ENCODE data around the gene KNDC1.
"Not testable (repeated sequence)": the region's sequence is repeated elsewhere in the genome, so short reads cannot be mapped to it uniquely, and the experiment has no call there.

The KNDC1 gene

DNA sequence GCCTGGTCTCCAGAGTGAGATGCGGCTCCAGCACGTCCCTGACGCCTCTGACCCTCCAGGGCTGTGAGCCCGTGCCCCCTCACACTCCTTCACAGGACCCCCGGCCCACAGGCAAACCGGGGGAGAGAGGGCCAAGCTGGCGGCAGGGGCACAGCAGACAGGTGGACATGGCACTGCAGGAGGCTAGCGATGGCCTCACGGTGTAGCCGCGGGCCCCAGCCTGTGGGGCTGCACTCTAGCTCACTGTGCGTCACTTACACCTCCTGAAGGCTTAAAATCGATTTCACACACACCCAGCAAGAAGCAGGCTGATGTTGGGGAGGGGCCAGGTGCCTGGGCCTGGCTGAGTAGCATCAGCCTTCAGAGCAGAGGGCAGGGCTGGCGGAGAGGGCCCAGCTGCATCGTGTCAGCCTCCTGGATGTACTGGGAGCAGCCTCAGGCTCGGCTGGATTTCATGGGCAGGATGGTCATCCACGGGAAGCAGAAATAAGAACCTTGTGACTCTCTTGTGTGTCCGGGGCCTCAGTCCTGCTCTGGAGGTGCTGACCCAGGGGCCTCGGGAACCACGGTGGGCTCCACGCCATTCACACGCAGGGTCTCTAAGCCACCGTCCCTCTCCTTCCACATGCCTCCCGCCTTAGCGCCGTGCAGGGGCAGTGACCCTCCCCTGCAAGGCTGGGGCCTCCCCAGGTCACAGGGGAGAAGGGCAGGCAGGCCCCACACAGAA is 19.4 kb upstream of the KNDC1 start:
- no peak for DNase-seq (ENCODE audit: low read depth in 2 of 2)

- DNase-seq (ENCODE audit: low read depth in 2 of 2): no peak
Observed at GRCh38 chr10:133141144-133141957, 18.7 kb upstream of the KNDC1 start.

DNA sequence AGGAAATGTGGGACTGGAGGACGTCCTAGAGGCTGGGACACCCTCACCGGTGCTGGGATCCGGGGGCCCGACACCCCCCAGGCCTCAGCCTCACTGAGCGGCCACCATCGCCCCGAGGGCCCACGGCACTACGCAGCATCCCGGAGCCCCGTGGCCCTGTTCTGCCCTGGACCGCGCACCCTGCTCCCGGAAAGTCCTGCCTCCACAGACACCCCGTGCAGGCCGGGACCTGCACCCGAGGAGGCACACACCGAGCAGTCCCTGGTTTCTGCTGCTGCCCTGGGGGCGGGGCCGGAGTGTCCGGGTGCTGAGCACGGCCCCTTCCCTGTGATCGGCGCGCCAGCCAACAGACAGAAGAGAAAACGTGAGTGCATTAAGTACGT is 18.1 kb upstream of the KNDC1 start:
- DNase-seq (ENCODE audit: low read depth in 2 of 2): no peak

- DNase-seq (ENCODE audit: low read depth in 2 of 2): no peak
Observed at GRCh38 chr10:133142523-133143199, 17.4 kb upstream of the KNDC1 start.

- DNase-seq (ENCODE audit: low read depth in 2 of 2): no peak
Observed at GRCh38 chr10:133143200-133143533, 16.9 kb upstream of the KNDC1 start.

DNA sequence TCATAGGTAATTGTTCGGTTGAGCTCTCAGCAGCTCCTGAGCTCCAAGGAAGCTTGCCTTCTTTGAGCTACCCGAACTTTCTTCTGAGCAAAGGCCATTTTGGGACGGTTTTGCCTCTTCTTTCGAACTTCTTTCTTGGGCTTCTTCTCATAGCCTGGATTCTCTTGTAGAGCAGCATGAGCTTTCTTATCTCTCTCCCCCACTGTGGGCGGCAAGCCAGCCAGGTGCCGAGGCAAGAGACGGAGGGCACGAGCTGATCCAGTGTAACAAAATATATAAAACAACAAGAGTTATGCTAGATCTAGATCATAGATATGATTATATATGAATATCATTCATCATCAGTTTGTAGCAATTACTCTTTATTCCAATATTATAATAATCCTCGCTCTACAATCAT is 16.5 kb upstream of the KNDC1 start:
- DNase-seq (ENCODE audit: low read depth in 2 of 2): no peak

- DNase-seq (ENCODE audit: low read depth in 2 of 2): no peak
Observed at GRCh38 chr10:133144771-133145170, 15.2 kb upstream of the KNDC1 start.

- DNase-seq (ENCODE audit: low read depth in 2 of 2): no peak
Observed at GRCh38 chr10:133150226-133150625, 9.8 kb upstream of the KNDC1 start.

DNA sequence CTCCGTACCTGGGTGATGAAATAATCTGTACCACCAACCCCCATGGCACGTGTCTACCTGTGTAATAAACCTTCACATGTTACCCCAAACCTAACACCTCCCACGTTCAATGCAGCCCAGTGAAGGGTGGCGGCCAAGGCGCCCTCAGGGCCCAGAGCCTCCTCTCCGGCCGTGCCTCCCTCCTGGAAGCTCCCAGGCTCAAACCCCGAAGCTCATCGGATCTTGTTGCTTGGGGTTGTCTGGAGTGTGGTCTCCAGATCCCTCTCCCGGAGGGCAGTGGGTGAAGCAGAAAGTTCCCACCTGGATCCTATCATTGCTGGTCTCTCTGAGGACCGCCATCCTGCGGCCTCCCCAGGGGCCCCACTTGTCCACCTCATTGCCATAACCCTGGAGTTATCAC is 9.4 kb upstream of the KNDC1 start:
- no peak for DNase-seq (ENCODE audit: low read depth in 2 of 2)

DNA sequence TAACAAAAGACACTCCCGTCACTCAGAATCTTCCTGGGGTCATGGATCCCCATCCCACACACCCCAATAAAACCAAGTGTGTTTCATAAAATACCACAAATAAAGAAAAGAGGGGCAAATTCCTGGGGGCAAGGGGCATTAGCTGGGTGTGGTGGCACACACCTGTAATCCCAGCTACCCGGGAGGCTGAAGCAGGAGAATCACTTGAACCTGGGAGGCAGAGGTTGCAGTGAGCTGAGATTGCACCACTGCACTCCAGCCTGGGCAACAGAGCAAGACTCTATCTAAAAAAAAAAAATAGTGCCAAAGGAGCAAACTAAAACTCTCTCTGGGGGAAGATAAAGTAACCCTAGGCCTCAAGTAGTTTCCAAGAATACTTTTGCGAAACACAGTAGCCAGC is 8.9 kb upstream of the KNDC1 start:
- DNase-seq (ENCODE audit: low read depth in 2 of 2): not testable (repeated sequence)

DNA sequence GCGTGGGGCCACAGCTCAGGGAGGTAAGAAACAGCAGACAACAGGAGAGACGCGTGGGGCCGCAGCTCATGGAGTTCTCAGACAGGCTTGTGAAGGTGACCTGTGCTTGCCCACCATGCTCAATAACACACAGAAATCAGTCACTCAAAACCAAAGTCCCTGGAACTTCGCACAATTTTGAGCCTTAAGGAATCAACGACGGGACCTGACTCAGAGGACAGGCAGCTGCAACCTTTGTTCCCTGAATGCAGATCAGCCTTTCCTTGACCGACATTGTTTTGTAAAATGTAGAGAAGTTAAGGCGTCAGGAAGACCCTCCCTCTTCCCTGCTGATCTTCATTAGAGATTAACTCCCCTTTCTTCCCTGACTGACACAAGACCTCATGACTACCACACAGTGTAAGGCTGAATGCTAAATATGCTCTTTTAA is 8.5 kb upstream of the KNDC1 start:
- no peak for DNase-seq (ENCODE audit: low read depth in 2 of 2)

GRCh38 chr10:133154411-133154810 is 5.6 kb upstream of the KNDC1 start:
- DNase-seq (ENCODE audit: low read depth in 2 of 2): no peak

GRCh38 chr10:133154996-133155778 is 4.8 kb upstream of the KNDC1 start:
- no peak for DNase-seq (ENCODE audit: low read depth in 2 of 2)

GRCh38 chr10:133156674-133157579 is 3.1 kb upstream of the KNDC1 start:
- no peak for DNase-seq (ENCODE audit: low read depth in 2 of 2)

DNA sequence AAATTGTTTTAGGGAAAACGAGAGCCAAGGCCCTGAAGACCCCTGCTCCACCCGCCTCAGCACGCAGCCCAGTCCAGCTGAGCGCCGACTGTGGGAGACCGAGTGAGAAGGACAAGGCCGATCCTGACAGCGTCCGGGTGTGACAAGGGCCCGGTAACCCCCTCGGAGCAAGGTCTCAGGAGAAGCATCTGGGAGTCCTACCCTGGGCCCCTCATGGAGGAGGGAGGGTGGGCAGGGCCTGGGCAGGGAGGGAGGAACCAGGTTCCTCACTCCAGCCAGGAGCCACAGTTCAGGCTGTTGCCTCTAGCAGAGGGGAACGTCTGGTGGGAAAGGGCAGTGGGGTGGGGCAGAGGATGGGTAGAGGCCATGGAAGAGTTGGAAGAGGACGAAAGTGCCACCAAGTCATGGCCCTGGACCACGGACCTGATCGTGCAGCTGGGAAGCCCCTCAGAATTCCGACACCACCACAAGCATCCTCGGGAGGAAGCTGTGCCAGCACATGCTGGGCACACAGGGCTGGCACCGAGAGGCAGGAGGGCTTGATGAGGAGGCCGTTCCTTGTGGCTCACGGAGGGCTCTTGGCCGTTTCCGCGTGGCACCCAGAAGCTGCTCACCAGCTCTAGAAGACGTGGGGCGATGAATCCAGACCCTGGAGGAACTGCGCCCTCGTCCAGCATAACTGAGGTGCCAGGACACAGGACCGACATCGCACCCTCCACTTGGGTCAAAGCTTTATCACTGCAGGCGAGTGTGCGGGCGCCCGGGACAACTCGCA is 2.2 kb upstream of the KNDC1 start:
- DNase-seq (ENCODE audit: low read depth in 2 of 2): no peak

GRCh38 chr10:133158437-133158755 is 1.6 kb upstream of the KNDC1 start:
- no peak for DNase-seq (ENCODE audit: low read depth in 2 of 2)

- no peak for DNase-seq (ENCODE audit: low read depth in 2 of 2)
Observed at GRCh38 chr10:133158756-133159610, 1.0 kb upstream of the KNDC1 start.

GRCh38 chr10:133159611-133159949 is 439 bp upstream of the KNDC1 start:
- no peak for DNase-seq (ENCODE audit: low read depth in 2 of 2)

DNA sequence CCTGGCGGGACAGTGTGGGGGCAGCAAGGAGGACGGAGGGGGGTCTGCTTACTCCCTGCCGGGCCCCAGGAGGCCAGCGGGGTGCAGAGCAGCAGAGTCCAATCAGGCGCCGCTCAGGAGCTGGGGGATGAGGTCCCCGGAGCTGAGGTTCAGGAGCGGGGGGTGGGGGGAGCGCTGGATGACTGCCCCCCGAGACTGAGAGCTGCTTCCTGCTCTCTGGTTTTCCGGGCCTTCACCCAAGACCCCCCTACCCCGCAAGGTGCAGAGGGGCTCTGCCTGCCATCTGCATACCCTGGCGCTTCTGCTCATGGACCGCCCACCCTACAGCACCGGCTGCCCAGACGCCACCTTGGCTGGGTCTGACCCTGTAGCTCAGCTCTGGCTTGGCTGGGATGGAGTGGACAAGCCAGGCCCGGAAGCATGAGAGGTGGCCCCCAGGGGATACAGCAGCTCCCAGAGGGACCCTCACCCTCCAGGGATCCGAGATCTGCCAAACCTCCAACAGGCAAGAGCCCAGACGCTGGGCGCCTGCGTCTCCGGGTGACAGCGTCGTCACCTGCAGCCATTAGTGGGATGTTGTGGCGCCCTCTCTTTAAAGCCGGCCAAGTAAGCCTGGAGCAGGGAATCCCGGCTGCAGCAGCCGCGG is 930 bp downstream of the KNDC1 start:
- no peak for DNase-seq (ENCODE audit: low read depth in 2 of 2)

All from stimulated activated CD8-positive, alpha-beta memory T cell treated with anti-CD3 and anti-CD28 coated beads, Interleukin-7, amount 100 ng/mL, for 4 hours (primary cell).